ENCODE results near the gene OBSL1. TPM values are rescaled to one million over a fixed set of nuclear protein-coding genes. Genes with fewer than 3 reads are reported as not detected.

OBSL1 gene
- total and polyA plus RNA-seq, 2 donors (not counting 1 experiment from before 2014, with no cell fraction given), result not detected

- Histone ChIP-seq H3K27ac (ENCODE audit: low read length in 2 of 2) (no peak overlapping the region), H3K4me1 (ENCODE audit: control insufficient read depth in 2 of 2, insufficient read depth in 2 of 2, low read length in 2 of 2) (peaks cover 15 to 26% of the 10 kb centered on the region in 2 donors), H3K4me2 (replicated peaks; ENCODE audit: low read depth, low read length, poor library complexity, severe bottlenecking) (no peak overlapping the region), H3K36me3 (replicated peaks in 1 of 2; ENCODE audit: control extremely low read depth in 1 of 2, control insufficient read depth in 1 of 2, extremely low read depth in 1 of 2, insufficient read depth in 2 of 2, low read length in 1 of 2) (peaks cover 0 to 28% of the 10 kb centered on the region in 2 experiments), H3K79me2 (ENCODE audit: control insufficient read depth, insufficient read depth, low read length) (no peaks in the 10 kb centered on the region), H3K9me3 (ENCODE audit: control extremely low read depth in 1 of 3, control insufficient read depth in 2 of 3, insufficient read depth in 1 of 3, low read length in 2 of 3) (peaks cover 0 to 16% (median 0%) of the 10 kb centered on the region in 3 donors), H3K4me3 (ENCODE audit: control extremely low read depth in 1 of 5, extremely low read depth in 1 of 5, insufficient read depth in 1 of 5, low read depth in 2 of 5, low read length in 4 of 5) (no peak overlapping the region), H4K20me1 (ENCODE audit: control insufficient read depth, insufficient read depth, low read length, poor library complexity, severe bottlenecking) (no peaks in the 10 kb centered on the region), H3K9ac (ENCODE audit: low read length) (no peak overlapping the region), H2AFZ (ENCODE audit: insufficient read depth, low read depth, low read length, poor library complexity, severe bottlenecking) (no peak overlapping the region), H3K27me3 (replicated peaks in 1 of 4; ENCODE audit: control extremely low read depth in 1 of 4, control insufficient read depth in 3 of 4, insufficient read depth in 4 of 4, low read length in 3 of 4) (peaks cover 0 to 46% (median 16%) of the 10 kb centered on the region in 4 experiments)
- peaks cover 34% of the 10 kb centered on the region for H3K27me3 Mint-ChIP-seq
- 93% methylated on average over 3 of the region's 8 CpGs for WGBS (ENCODE audit: insufficient coverage)
- DNase-seq (no peak), ATAC-seq (ENCODE audit: low read depth) (no peak)
- H3K4me1 Mint-ChIP-seq, result peaks cover 19% of the 10 kb centered on the region
- TF ChIP-seq EZH2 (IDR thresholded peaks at IDR 0.05; ENCODE audit: borderline replicate concordance, insufficient read depth, low read depth, low read length, poor library complexity, severe bottlenecking), result no peak
- no peak for TF ChIP-seq CTCF (IDR thresholded peaks at IDR 0.05)
- ChIA-PET POLR2A (interaction anchor here (1.6 kb wide), 1 partner anchor 10 kb away, joined by 3 read pairs; no protein-coding TSS in a partner anchor), CTCF (interaction anchor here (1.2 to 2.7 kb wide), 3 partner anchors 12 to 105 kb away, joined by 3 to 15 read pairs (median 4); no protein-coding TSS in a partner anchor)
- intact Hi-C loops (cut with micrococcal nuclease), result no loop called here
- H3K27ac Mint-ChIP-seq, result no peak overlapping the region
- no peak overlapping the region for H3K4me3 Mint-ChIP-seq
- no peaks in the 10 kb centered on the region for H3K9me3 Mint-ChIP-seq (ENCODE audit: insufficient read depth)
These were observed 63.5 kb downstream of the OBSL1 start for GRCh38 chr2:219507581-219508443.
